ENCODE results near the gene GSTM4.

The GSTM4 gene

GRCh38 chr1:109625176-109625575, 30.7 kb upstream of the GSTM4 start:
- DNase-seq, result no peak

- DNase-seq, result no peak
Observed at GRCh38 chr1:109625601-109626560, 30.0 kb upstream of the GSTM4 start.

GRCh38 chr1:109626682-109627408, 29.1 kb upstream of the GSTM4 start:
- no peak for DNase-seq

GRCh38 chr1:109627692-109628399, 28.1 kb upstream of the GSTM4 start:
- DNase-seq, result no peak

- DNase-seq, result no peak
Observed at GRCh38 chr1:109628540-109629321, 27.2 kb upstream of the GSTM4 start.

GRCh38 chr1:109629372-109630030, 26.4 kb upstream of the GSTM4 start:
- DNase-seq, result no peak

- DNase-seq, result no peak
Observed at GRCh38 chr1:109630081-109630897, 25.6 kb upstream of the GSTM4 start.

- no peak for DNase-seq
Observed at GRCh38 chr1:109630898-109631512, 24.9 kb upstream of the GSTM4 start.

GRCh38 chr1:109631513-109632505, 24.1 kb upstream of the GSTM4 start:
- DNase-seq, result no peak

- no peak for DNase-seq
Observed at GRCh38 chr1:109632671-109633346, 23.1 kb upstream of the GSTM4 start.

- DNase-seq, result no peak
Observed at GRCh38 chr1:109634292-109634691, 21.6 kb upstream of the GSTM4 start.

- no peak for DNase-seq
Observed at GRCh38 chr1:109634771-109635750, 20.8 kb upstream of the GSTM4 start.

GRCh38 chr1:109635862-109636200, 20.1 kb upstream of the GSTM4 start:
- no peak for DNase-seq

GRCh38 chr1:109636201-109636952, 19.5 kb upstream of the GSTM4 start:
- DNase-seq, result no peak

GRCh38 chr1:109637446-109637845, 18.5 kb upstream of the GSTM4 start:
- DNase-seq, result no peak

GRCh38 chr1:109639063-109639840, 16.6 kb upstream of the GSTM4 start:
- DNase-seq, result no peak

Data from DMS153 (cell line).